Thoracic aorta (tissue), 2 donors: ENCODE results near the gene FBXW9. TPM values are rescaled to one million over a fixed set of nuclear protein-coding genes. Genes with fewer than 3 reads are reported as not detected.

Source experiments
- ATAC-seq: fragments of 150-250 bp; one replicate; pipeline ENCODE4 v1.8.0; 2017; ENCODE audit warnings: low read depth; ENCODE audit not compliant: insufficient number of reproducible peaks, low FRiP score
- DNase-seq: peaks from one replicate; pipeline ENCODE4 v3.0.0-alpha.2; 2020; ENCODE audit warnings: low spot score
- H3K27ac ChIP-seq, 2 donors: fragments of 200-600 bp; sonication (generic); 1 replicate in 1 of 2; 2 replicates in 1 of 2; pipeline ENCODE4 v1.5.1; 2016; ENCODE audit warnings: mild to moderate bottlenecking in 2 of 2, moderate library complexity in 2 of 2
- H3K27me3 ChIP-seq: fragments of 200-600 bp; sonication (generic); replicated peaks from 2 replicates; pipeline ENCODE4 v1.6.0; 2016; ENCODE audit warnings: mild to moderate bottlenecking; ENCODE audit not compliant: insufficient read depth
- H3K36me3 ChIP-seq: fragments of 200-600 bp; sonication (generic); one replicate; pipeline ENCODE4 v1.5.1; 2016
- H3K4me1 ChIP-seq, 2 donors: fragments of 200-600 bp; sonication (generic); 1 replicate in 1 of 2; 2 replicates in 1 of 2; pipeline versions ENCODE4 v1.5.1 to v1.6.0; 2016; ENCODE audit warnings: low read depth in 2 of 2, mild to moderate bottlenecking in 1 of 2; ENCODE audit not compliant: control insufficient read depth in 1 of 2
- H3K4me3 ChIP-seq: fragments of 200-600 bp; sonication (generic); 2 replicates; pipeline ENCODE4 v1.5.1; 2016; ENCODE audit warnings: mild to moderate bottlenecking
- H3K9me3 ChIP-seq: fragments of 200-600 bp; sonication (generic); 2 replicates; pipeline ENCODE4 v1.5.1; 2016
- total RNA-seq, 2 donors: library from RNA; depleted of rRNA; stranded (reverse); fragments of >200 nt; gene quantifications; one replicate each; pipeline versions ENCODE4 v1.1.0 to v1.2.3, GENCODE V29; 2016
- TF ChIP-seq, protein P1 (sequence below): fragments of 200-600 bp; sonication (generic); IDR thresholded peaks from one replicate; pipeline ENCODE4 v1.5.1; 2019; ENCODE audit warnings: antibody characterized with exemption

The FBXW9 gene
- total RNA-seq = 1 to 10 TPM; 3.0 to 3.9 TPM

DNA sequence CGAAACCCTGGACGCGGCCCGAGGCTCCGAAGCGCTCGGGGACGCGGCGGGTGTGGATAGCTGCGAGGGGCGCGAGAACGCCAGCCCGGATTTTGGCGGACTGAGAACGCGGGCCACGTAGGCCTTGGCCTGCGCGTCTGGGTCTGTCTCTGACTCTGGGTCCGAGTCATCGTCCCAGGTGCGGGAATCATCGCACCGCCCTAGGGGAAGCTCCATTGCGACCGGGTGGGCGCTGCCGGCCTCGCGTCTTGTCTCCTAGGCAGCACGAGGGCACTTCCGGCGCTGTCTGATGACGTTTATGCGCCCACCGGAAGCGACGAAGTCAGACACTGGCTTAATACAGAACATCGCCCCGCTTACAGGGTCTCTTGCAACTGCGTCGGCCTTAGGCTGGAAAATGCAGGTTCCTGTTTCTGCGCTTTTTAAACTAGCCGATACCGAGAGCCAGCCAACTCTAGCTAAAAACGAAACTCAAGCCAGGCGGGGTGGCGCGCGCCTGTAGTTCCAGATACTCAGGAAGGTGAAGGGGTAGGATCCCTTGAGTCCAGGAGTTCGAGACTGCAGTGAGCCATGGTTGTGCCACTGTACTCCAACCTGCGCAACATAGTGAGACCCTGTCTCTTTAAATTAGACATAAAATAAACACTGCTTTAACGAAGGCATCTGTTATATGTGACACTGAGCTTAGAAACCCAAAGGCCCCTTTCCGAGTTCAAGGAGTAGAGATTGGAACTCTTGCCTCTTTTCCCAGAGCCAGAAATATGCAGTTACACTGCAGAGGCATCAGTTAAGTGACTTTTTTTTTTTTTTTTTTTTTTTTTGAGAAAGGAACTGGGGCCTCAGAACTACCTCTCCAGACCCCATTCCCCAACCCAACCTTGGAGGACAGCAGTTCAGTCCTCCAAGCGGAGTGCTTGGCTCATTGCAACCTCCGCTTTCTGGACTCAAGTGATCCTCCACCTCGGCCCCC is at the start of gene FBXW9:
Gene FBXW9, minus strand, starts transcription at position 266 of the 970 bp plus-strand sequence. Its CDS starts 50 bp downstream, at position 216.
- H3K27me3 ChIP-seq = no peaks in the 10 kb centered on the region
- H3K4me3 ChIP-seq = peak within 1 kb of the TSS; percentile 97
- H3K9me3 ChIP-seq = no peaks in the 10 kb centered on the region
- peaks cover 10 to 18% of the 10 kb centered on the region in 2 donors for H3K4me1 ChIP-seq
- H3K36me3 ChIP-seq = peaks cover 16% of the 10 kb centered on the region
- peak; percentile 69 for ATAC-seq
- TF ChIP-seq, protein P1, sequence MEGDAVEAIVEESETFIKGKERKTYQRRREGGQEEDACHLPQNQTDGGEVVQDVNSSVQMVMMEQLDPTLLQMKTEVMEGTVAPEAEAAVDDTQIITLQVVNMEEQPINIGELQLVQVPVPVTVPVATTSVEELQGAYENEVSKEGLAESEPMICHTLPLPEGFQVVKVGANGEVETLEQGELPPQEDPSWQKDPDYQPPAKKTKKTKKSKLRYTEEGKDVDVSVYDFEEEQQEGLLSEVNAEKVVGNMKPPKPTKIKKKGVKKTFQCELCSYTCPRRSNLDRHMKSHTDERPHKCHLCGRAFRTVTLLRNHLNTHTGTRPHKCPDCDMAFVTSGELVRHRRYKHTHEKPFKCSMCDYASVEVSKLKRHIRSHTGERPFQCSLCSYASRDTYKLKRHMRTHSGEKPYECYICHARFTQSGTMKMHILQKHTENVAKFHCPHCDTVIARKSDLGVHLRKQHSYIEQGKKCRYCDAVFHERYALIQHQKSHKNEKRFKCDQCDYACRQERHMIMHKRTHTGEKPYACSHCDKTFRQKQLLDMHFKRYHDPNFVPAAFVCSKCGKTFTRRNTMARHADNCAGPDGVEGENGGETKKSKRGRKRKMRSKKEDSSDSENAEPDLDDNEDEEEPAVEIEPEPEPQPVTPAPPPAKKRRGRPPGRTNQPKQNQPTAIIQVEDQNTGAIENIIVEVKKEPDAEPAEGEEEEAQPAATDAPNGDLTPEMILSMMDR = no peak
- DNase-seq = peak; percentile 95
- peak within 1 kb of the TSS; percentile 96 to 97 for H3K27ac ChIP-seq

DNA sequence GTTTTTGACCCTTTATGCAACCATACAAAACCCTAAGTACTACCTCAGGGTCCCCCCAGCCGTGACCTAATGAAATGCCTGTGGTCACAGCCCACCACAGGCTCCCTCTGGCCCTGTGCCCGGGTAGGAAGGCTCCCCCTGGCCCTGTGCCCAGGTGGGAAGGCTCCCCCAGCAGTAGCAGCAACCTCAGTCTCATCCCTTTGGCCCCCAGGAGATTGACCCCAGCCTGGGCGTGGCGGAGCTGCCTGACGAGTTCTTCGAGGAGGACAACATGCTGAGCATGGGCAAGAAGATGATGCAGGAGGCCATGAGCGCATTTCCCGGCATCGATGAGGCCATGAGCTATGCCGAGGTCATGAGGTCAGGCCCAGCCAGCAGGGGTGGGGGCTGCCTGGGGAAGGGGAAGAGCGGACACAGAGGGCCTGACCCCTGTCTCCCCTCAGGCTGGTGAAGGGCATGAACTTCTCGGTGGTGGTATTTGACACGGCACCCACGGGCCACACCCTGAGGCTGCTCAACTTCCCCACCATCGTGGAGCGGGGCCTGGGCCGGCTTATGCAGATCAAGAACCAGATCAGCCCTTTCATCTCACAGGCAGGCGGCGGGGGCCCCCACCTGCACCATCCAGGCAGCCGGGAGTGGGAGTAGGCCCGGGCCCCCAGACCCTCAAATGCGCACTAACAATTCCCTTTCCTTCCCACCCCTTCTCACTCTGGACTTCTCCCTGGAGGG is 48.9 kb upstream of the FBXW9 start:
- Histone ChIP-seq H3K36me3 (peaks cover 39% of the 10 kb centered on the region), H3K27ac (no peak overlapping the region), H3K4me1 (no peaks in the 10 kb centered on the region), H3K27me3 (no peaks in the 10 kb centered on the region), H3K4me3 (no peak overlapping the region), H3K9me3 (no peaks in the 10 kb centered on the region)
- TF ChIP-seq, protein P1 = no peak
- ATAC-seq (no peak), DNase-seq (no peak)

DNA sequence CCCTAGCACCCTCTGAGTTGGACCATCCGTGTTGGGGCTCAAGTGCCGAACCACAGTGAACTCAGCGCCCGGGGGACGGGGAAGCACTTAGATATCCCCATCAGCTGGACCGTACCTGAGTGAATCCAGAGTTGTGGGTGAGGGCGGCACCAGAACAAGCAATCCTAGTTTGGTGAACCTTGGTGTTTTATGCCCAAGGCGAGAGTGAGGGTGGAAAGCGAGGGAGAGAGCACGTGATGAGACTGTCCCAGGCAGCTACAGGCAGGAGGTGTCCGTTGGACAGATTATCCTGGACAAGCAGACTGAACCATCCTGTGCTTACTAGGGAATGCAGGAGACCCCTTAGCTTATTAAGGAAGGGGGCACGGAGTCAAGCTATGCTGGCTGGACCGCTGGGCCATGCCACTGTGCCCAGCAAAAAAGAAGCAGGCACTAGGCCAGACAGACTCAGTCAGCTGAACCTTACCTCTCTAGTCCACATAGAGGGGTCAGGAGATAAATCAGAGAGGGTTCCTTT is 41.5 kb upstream of the FBXW9 start:
- no peaks in the 10 kb centered on the region for H3K9me3 ChIP-seq
- TF ChIP-seq, protein P1 = no peak
- H3K4me1 ChIP-seq = peaks cover 23 to 26% of the 10 kb centered on the region in 2 donors
- H3K27me3 ChIP-seq = no peaks in the 10 kb centered on the region
- no peak for DNase-seq
- no peak for ATAC-seq
- peak overlapping the region; percentile 84 for H3K4me3 ChIP-seq
- H3K27ac ChIP-seq = peak overlapping the region; percentile 81 to 97
- peaks cover 8% of the 10 kb centered on the region for H3K36me3 ChIP-seq

DNA sequence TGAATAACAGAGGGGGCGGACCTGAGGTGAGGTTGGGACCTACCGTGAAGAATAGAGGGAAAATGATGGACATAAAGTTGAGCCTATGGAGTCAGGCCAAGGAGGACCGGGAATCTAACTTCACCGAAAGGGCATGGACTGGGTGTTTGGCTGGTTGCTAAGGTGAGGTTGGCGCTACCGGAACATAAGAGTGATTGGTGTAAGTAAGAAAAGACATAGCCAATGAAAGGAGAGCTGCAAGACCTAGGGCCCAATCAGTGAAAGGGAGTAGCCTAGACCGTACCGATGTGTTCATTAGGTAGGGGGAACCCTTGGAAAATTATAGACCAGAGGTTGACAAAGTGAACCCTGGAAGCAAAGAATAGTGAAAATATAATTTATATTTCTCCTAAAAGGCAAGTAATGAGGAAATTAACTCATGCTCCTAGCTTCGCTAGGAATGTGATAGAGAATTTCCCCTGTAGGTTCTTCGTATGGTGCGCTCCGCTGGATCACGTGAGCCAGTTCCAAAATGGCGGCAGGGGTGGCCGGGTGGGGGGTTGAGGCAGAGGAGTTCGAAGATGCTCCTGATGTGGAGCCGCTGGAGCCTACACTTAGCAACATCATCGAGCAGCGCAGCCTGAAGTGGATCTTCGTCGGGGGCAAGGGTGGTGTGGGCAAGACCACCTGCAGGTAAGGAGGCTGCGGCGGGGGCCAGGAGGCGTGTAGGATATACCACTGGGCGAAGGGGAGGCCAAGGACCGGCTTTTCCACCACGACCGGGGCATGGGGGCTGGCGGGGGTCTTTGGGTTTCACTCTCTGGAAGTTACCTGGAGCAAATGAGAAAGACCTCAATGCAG is 40.8 kb upstream of the FBXW9 start, which contains the start of gene GET3:
Gene GET3, plus strand, starts transcription at position 503 of the 840 bp plus-strand sequence. Its CDS starts 9 bp downstream, at position 512.
- TF ChIP-seq, protein P1 = peak; percentile 23
- Histone ChIP-seq H3K4me3 (peak within 1 kb of the TSS; percentile 84), H3K27me3 (no peaks in the 10 kb centered on the region), H3K9me3 (no peaks in the 10 kb centered on the region), H3K27ac (peak within 1 kb of the TSS; percentile 81 to 97), H3K36me3 (peaks cover 8% of the 10 kb centered on the region), H3K4me1 (peaks cover 29 to 33% of the 10 kb centered on the region in 2 donors)
- ATAC-seq (peak; percentile 98), DNase-seq (peak; percentile 95)
